Stimulated activated CD4-positive, alpha-beta T cell treated with anti-CD3 and anti-CD28 coated beads, Interleukin-15, amount 100 ng/mL, for 1 hour (primary cell): ENCODE data around the gene KIAA0753.
"Not testable (repeated sequence)": the region's sequence is repeated elsewhere in the genome, so short reads cannot be mapped to it uniquely, and the experiment has no call there.

ENCODE experiments used
- DNase-seq, 2 donors: peaks; one replicate each; pipeline ENCODE4 v3.0.0-alpha.2; 2020; ENCODE audit warnings: low read depth in 1 of 2, low spot score in 1 of 2

Gene KIAA0753

GRCh38 chr17:6599364-6599763, 41.1 kb downstream of the KIAA0753 start:
- no peak for DNase-seq

- DNase-seq = no peak
Observed at GRCh38 chr17:6597727-6598126, 42.8 kb downstream of the KIAA0753 start.

- DNase-seq = no peak
Observed at GRCh38 chr17:6596941-6597340, 43.6 kb downstream of the KIAA0753 start.

GRCh38 chr17:6596511-6596910, 44.0 kb downstream of the KIAA0753 start:
- no peak for DNase-seq

GRCh38 chr17:6596081-6596480, 44.4 kb downstream of the KIAA0753 start:
- no peak for DNase-seq

GRCh38 chr17:6593371-6593770, 47.1 kb downstream of the KIAA0753 start:
- not testable (repeated sequence) for DNase-seq

- DNase-seq = no peak
Observed at GRCh38 chr17:6592173-6592572, 48.3 kb downstream of the KIAA0753 start.

- DNase-seq = no peak
Observed at GRCh38 chr17:6591599-6592158, 48.8 kb downstream of the KIAA0753 start.

GRCh38 chr17:6589266-6589946, 51.1 kb downstream of the KIAA0753 start:
- DNase-seq = no peak

- no peak for DNase-seq
Observed at GRCh38 chr17:6588165-6588564, 52.3 kb downstream of the KIAA0753 start.

GRCh38 chr17:6587310-6587709, 53.2 kb downstream of the KIAA0753 start:
- no peak for DNase-seq

- no peak for DNase-seq
Observed at GRCh38 chr17:6583411-6583810, 57.1 kb downstream of the KIAA0753 start.

GRCh38 chr17:6580625-6581024, 59.9 kb downstream of the KIAA0753 start:
- no peak for DNase-seq

GRCh38 chr17:6578491-6578890, 62.0 kb downstream of the KIAA0753 start:
- no peak for DNase-seq

GRCh38 chr17:6577686-6578263, 62.7 kb downstream of the KIAA0753 start:
- DNase-seq = no peak

- DNase-seq = no peak
Observed at GRCh38 chr17:6576038-6576785, 64.3 kb downstream of the KIAA0753 start.

GRCh38 chr17:6575596-6575988, 64.9 kb downstream of the KIAA0753 start:
- DNase-seq = no peak

GRCh38 chr17:6574687-6575595, 65.6 kb downstream of the KIAA0753 start:
- no peak for DNase-seq

- no peak for DNase-seq
Observed at GRCh38 chr17:6573982-6574686, 66.4 kb downstream of the KIAA0753 start.

GRCh38 chr17:6573495-6573894, 67.0 kb downstream of the KIAA0753 start:
- DNase-seq = not testable (repeated sequence)
